ENCODE measurements around the gene KCNQ1OT1. TPM values are rescaled to one million over a fixed set of nuclear protein-coding genes. Genes with fewer than 3 reads are reported as not detected.

Gene KCNQ1OT1
- total RNA-seq, result 2.8 TPM

- DNase-seq, result peak; percentile 90
Observed at GRCh38 chr11:2699531-2700414, at the start of gene KCNQ1OT1. Gene KCNQ1OT1, minus strand, starts transcription at chr11:2699994.

- no peak for DNase-seq
Observed at GRCh38 chr11:2748814-2749554, 49.2 kb upstream of the KCNQ1OT1 start.

- no peak for DNase-seq
Observed at GRCh38 chr11:2748061-2748813, 48.4 kb upstream of the KCNQ1OT1 start.

GRCh38 chr11:2747248-2748027 is 47.6 kb upstream of the KCNQ1OT1 start:
- no peak for DNase-seq

- no peak for DNase-seq
Observed at GRCh38 chr11:2746401-2747247, 46.8 kb upstream of the KCNQ1OT1 start.

GRCh38 chr11:2745511-2745910 is 45.7 kb upstream of the KCNQ1OT1 start:
- DNase-seq, result no peak

- DNase-seq, result no peak
Observed at GRCh38 chr11:2744166-2744565, 44.4 kb upstream of the KCNQ1OT1 start.

GRCh38 chr11:2743427-2744110 is 43.8 kb upstream of the KCNQ1OT1 start:
- DNase-seq, result no peak

GRCh38 chr11:2742611-2743426 is 43.0 kb upstream of the KCNQ1OT1 start:
- no peak for DNase-seq

- no peak for DNase-seq
Observed at GRCh38 chr11:2742201-2742600, 42.4 kb upstream of the KCNQ1OT1 start.

- no peak for DNase-seq
Observed at GRCh38 chr11:2741377-2742131, 41.8 kb upstream of the KCNQ1OT1 start.

- DNase-seq, result no peak
Observed at GRCh38 chr11:2741006-2741376, 41.2 kb upstream of the KCNQ1OT1 start.

- DNase-seq, result no peak
Observed at GRCh38 chr11:2740275-2740940, 40.6 kb upstream of the KCNQ1OT1 start.

GRCh38 chr11:2739531-2740274 is 39.9 kb upstream of the KCNQ1OT1 start:
- no peak for DNase-seq

- DNase-seq, result no peak
Observed at GRCh38 chr11:2738551-2739431, 39.0 kb upstream of the KCNQ1OT1 start.

- no peak for DNase-seq
Observed at GRCh38 chr11:2737866-2738265, 38.1 kb upstream of the KCNQ1OT1 start.

Measured in occipital lobe (tissue), 2 donors.